ENCODE data around the gene VRTN.

Gene VRTN

DNA sequence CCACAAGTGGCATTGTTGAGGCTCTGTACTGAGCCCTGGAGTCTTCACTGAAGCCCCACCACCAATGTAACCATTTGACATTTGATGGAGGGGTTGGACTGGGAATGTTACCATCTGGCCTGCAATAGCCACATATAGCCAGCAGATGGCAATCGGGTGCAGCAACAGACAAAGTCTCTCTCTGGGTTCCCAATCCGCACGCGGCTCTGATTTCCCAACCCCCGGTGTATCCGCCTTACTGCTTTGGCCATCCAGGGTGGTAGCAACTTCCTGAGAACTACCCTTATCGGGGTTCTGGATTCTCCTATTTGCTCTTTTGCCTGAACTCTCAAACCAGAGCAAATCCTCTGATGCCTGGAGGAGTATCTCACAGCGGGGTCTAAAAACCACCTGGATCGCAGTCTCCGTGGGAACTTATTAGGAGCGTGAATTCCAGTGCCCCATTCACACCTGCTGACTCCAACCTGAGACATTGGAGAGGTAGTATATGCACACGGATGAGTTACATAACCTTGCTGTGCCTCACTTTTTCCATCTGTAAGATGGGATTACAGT is 14.2 kb downstream of the VRTN start:
- Histone ChIP-seq H3K4me3 (replicated peaks; ENCODE audit: low read depth, low read length) (no peak overlapping the region), H3K27me3 (replicated peaks; ENCODE audit: control insufficient read depth, insufficient read depth, low read length) (peaks cover 1% of the 10 kb centered on the region), H3K36me3 (ENCODE audit: control insufficient read depth, insufficient read depth, low read length) (no peaks in the 10 kb centered on the region)
- no peak for DNase-seq (ENCODE audit: extremely low read depth, insufficient read length)
- TF ChIP-seq, protein P1, sequence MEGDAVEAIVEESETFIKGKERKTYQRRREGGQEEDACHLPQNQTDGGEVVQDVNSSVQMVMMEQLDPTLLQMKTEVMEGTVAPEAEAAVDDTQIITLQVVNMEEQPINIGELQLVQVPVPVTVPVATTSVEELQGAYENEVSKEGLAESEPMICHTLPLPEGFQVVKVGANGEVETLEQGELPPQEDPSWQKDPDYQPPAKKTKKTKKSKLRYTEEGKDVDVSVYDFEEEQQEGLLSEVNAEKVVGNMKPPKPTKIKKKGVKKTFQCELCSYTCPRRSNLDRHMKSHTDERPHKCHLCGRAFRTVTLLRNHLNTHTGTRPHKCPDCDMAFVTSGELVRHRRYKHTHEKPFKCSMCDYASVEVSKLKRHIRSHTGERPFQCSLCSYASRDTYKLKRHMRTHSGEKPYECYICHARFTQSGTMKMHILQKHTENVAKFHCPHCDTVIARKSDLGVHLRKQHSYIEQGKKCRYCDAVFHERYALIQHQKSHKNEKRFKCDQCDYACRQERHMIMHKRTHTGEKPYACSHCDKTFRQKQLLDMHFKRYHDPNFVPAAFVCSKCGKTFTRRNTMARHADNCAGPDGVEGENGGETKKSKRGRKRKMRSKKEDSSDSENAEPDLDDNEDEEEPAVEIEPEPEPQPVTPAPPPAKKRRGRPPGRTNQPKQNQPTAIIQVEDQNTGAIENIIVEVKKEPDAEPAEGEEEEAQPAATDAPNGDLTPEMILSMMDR (IDR thresholded peaks at IDR 0.05; ENCODE audit: insufficient read depth, low read length, poor library complexity, severe bottlenecking), result peak; percentile 95

DNA sequence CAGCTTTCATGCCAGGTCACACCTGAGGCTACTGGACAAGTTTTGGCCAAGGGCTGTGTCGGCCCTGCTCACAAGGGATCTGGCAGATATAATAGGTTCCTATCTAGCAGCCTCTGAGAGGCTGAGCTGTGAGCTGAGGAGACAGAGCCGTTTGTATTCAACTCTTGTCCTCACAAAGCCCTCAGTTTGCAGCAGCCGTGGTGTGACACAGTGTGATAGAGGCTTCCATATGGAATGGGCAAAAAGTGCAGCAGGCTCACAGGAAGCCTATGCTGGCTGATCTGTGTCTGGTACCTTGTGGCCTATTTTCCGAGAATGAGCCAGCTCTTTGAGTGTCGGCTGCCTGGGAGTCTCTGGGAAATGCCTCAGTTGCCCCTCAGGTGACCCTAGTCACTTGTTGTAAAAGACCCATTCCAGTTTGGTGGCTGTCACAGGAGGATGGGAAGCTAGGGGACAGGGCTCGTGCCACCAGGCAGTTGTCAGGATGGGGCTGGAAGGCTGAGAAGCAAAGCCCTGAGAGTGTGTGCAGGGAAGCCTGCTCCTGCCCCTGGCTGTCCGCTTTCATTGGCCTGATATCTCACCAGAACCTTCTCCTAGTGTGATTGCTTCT is 16.1 kb downstream of the VRTN start:
- TF ChIP-seq, protein P1 (IDR thresholded peaks at IDR 0.05; ENCODE audit: insufficient read depth, low read length, poor library complexity, severe bottlenecking), result no peak
- Histone ChIP-seq H3K27me3 (replicated peaks; ENCODE audit: control insufficient read depth, insufficient read depth, low read length) (peaks cover 1% of the 10 kb centered on the region), H3K4me3 (replicated peaks; ENCODE audit: low read depth, low read length) (no peak overlapping the region), H3K36me3 (ENCODE audit: control insufficient read depth, insufficient read depth, low read length) (no peaks in the 10 kb centered on the region)
- DNase-seq (ENCODE audit: extremely low read depth, insufficient read length), result no peak

DNA sequence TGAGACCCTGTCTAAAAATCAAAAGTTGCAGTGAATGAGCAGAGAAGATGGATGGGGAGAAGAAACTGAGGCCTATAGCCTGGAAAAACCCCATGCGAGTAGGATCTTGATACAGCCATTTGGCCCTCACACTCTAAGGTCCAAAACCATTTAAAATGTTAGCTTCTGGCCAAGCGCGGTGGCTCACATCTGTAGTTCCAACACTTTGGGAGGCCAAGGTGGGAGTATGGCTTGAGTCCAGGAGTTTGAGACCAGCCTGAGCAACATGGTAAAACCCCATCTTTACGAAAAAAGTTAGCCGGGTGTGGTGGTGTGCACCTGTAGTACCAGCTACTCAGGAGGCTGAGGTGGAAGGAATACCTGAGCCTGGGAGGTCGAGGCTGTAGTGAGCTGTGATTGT is 19.8 kb downstream of the VRTN start:
- TF ChIP-seq, protein P1 (IDR thresholded peaks at IDR 0.05; ENCODE audit: insufficient read depth, low read length, poor library complexity, severe bottlenecking), result no peak
- no peaks in the 10 kb centered on the region for H3K36me3 ChIP-seq (ENCODE audit: control insufficient read depth, insufficient read depth, low read length)
- H3K27me3 ChIP-seq (replicated peaks; ENCODE audit: control insufficient read depth, insufficient read depth, low read length), result peaks cover 1% of the 10 kb centered on the region
- no peak for DNase-seq (ENCODE audit: extremely low read depth, insufficient read length)
- no peak overlapping the region for H3K4me3 ChIP-seq (replicated peaks; ENCODE audit: low read depth, low read length)

DNA sequence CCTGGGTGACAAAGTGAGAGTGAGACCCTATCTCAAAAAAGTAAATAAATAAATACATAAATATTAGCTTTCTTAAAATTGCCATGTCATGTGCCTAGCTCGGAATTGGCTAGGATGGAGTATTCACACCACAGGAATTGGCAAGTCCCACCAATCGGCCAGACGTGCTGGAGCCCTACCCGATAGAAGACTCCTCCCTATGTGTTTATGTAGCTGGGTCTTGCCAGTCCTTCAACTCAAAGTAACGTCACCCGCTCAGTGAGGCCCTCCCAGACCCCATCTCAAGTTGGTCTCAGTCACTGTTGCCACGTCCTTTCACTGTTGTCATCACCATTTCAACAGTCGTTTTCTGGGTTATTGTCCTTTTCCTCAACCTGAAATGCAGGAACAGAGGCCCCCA is 20.2 kb downstream of the VRTN start:
- TF ChIP-seq, protein P1 (IDR thresholded peaks at IDR 0.05; ENCODE audit: insufficient read depth, low read length, poor library complexity, severe bottlenecking), result no peak
- H3K27me3 ChIP-seq (replicated peaks; ENCODE audit: control insufficient read depth, insufficient read depth, low read length), result peaks cover 1% of the 10 kb centered on the region
- no peaks in the 10 kb centered on the region for H3K36me3 ChIP-seq (ENCODE audit: control insufficient read depth, insufficient read depth, low read length)
- no peak overlapping the region for H3K4me3 ChIP-seq (replicated peaks; ENCODE audit: low read depth, low read length)
- DNase-seq (ENCODE audit: extremely low read depth, insufficient read length), result no peak

DNA sequence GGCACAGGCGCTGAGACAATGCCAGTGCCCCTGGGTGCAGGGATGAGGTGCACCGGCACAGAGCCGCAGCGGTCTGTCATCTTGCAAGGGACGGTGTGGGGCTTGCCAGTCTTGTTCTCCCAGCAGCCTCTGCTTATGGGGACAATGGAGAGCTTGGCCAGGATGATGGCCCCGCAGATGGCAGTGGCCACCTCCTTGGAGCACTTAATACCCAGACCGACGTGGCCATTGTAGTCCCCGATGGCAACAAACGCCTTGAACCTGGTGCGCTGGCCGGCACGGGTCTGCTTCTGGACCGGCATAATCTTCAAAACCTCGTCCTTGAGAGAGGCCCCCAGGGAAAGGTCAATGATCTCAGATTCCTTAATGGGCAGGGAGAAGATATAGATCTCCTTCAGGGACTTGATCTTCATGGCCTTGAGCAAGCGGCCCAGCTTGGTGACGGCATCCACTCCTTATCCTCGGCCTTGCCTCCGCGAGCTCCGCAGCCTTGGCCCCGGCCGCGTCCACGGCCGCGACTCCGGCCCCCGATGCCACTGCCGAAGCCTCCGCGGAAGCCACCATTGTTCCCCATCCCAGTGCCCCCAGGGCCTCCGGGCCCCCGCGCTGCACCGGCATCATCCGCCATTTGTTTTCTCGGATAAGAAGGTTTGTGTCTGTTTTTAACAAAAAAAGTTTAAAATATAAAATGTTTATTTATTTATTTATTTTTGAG is 29.9 kb downstream of the VRTN start:
- no peaks in the 10 kb centered on the region for H3K27me3 ChIP-seq (replicated peaks; ENCODE audit: control insufficient read depth, insufficient read depth, low read length)
- DNase-seq (ENCODE audit: extremely low read depth, insufficient read length), result no peak
- no peaks in the 10 kb centered on the region for H3K36me3 ChIP-seq (ENCODE audit: control insufficient read depth, insufficient read depth, low read length)
- TF ChIP-seq, protein P1 (IDR thresholded peaks at IDR 0.05; ENCODE audit: insufficient read depth, low read length, poor library complexity, severe bottlenecking), result no peak
- H3K4me3 ChIP-seq (replicated peaks; ENCODE audit: low read depth, low read length), result no peak overlapping the region
